22Rv1 (cell line): Measurements from ENCODE around the gene FBXL7.

ENCODE experiments used
- ZFX ChIP-seq: fragments of 450-650 bp; IDR thresholded peaks from 2 replicates; pipeline ENCODE4 v1.6.1; 2017; ENCODE audit warnings: antibody characterized with exemption, borderline replicate concordance
- TF ChIP-seq, protein P1 (sequence below): fragments of 450-650 bp; IDR thresholded peaks from 2 replicates; pipeline ENCODE4 v1.5.1; 2017; ENCODE audit warnings: mild to moderate bottlenecking

- TF ChIP-seq, protein P1, sequence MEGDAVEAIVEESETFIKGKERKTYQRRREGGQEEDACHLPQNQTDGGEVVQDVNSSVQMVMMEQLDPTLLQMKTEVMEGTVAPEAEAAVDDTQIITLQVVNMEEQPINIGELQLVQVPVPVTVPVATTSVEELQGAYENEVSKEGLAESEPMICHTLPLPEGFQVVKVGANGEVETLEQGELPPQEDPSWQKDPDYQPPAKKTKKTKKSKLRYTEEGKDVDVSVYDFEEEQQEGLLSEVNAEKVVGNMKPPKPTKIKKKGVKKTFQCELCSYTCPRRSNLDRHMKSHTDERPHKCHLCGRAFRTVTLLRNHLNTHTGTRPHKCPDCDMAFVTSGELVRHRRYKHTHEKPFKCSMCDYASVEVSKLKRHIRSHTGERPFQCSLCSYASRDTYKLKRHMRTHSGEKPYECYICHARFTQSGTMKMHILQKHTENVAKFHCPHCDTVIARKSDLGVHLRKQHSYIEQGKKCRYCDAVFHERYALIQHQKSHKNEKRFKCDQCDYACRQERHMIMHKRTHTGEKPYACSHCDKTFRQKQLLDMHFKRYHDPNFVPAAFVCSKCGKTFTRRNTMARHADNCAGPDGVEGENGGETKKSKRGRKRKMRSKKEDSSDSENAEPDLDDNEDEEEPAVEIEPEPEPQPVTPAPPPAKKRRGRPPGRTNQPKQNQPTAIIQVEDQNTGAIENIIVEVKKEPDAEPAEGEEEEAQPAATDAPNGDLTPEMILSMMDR, result no peak
- TF ChIP-seq ZFX, result no peak
Measured at GRCh38 chr5:15643731-15644130, 143.8 kb downstream of the FBXL7 start.
